HEK293 (cell line): Measurements from ENCODE around the gene PDE2A.

ENCODE experiments used
- CTCF ChIA-PET: fragments of 350-600 bp; formaldehyde crosslinking; extraction: SDS; loops from one replicate; lab custom pipeline; 2021; ENCODE audit warnings: antibody characterized with exemption; lab: Yijun Ruan, JAX
- POLR2A ChIA-PET: fragments of 300-600 bp; formaldehyde crosslinking; extraction: SDS; loops from one replicate; lab custom pipeline; 2020; ENCODE audit warnings: antibody characterized with exemption, inconsistent platforms; lab: Yijun Ruan, JAX
- H3K27ac ChIP-seq: fragments of 200-500 bp; sonication (Bioruptor generic); 2 replicates; pipeline ENCODE4 v1.5.1; 2014; ENCODE audit warnings: low read depth, low read length, control low read depth, inconsistent platforms; ENCODE audit errors: extremely low read depth
- H3K36me3 ChIP-seq, 2 experiments: fragments of 200-500 bp in 1 of 2; sonication (Bioruptor generic) in 1 of 2; 1 replicate in 1 of 2; 2 replicates in 1 of 2; pipeline ENCODE4 v1.5.1; 2014 to 2017; ENCODE audit warnings: inconsistent platforms in 2 of 2, low read length in 2 of 2; ENCODE audit not compliant: control insufficient read depth in 2 of 2, insufficient read depth in 1 of 2
- H3K4me1 ChIP-seq: fragments of 200-500 bp; sonication (Bioruptor generic); 2 replicates; pipeline ENCODE4 v1.5.1; 2014; ENCODE audit warnings: mild to moderate bottlenecking, low read length, inconsistent platforms; ENCODE audit not compliant: control insufficient read depth, insufficient read depth
- H3K4me3 ChIP-seq: 2 replicates; pipeline ENCODE4 v1.5.1; 2011; ENCODE audit warnings: low read depth, mild to moderate bottlenecking, control low read depth, low read length, moderate library complexity
- H3K9me3 ChIP-seq: fragments of 200-500 bp; sonication (Bioruptor generic); 2 replicates; pipeline ENCODE4 v1.5.1; 2014; ENCODE audit warnings: low read depth, low read length, inconsistent platforms; ENCODE audit not compliant: control insufficient read depth, insufficient read depth
- BCL6B ChIP-seq: fragments of 450-650 bp; formaldehyde crosslinking; IDR thresholded peaks from 2 replicates; pipeline ENCODE4 v1.5.1; 2017; ENCODE audit warnings: missing biosample characterization, missing genetic modification characterization
- EGR2 ChIP-seq: fragments of 450-650 bp; formaldehyde crosslinking; IDR thresholded peaks from 2 replicates; pipeline ENCODE4 v1.5.1; 2016; ENCODE audit warnings: low read depth, missing biosample characterization, missing genetic modification characterization
- HOXD13 ChIP-seq: sonication (generic); formaldehyde crosslinking; IDR thresholded peaks from 2 replicates; pipeline ENCODE4 v1.8.0; 2022; ENCODE audit warnings: missing genetic modification reagents, borderline replicate concordance
- OSR2 ChIP-seq: fragments of 450-650 bp; formaldehyde crosslinking; IDR thresholded peaks from 2 replicates; pipeline ENCODE4 v1.5.1; 2016; ENCODE audit warnings: missing biosample characterization, missing genetic modification characterization
- YY2 ChIP-seq: fragments of 450-650 bp; formaldehyde crosslinking; IDR thresholded peaks from 2 replicates; pipeline ENCODE4 v1.5.1; 2016; ENCODE audit warnings: missing biosample characterization, missing genetic modification characterization
- ZBTB17 ChIP-seq: fragments of 450-650 bp; formaldehyde crosslinking; IDR thresholded peaks from 2 replicates; pipeline ENCODE4 v1.5.1; 2016; ENCODE audit warnings: missing biosample characterization, missing genetic modification characterization
- ZBTB8A ChIP-seq: fragments of 450-650 bp; formaldehyde crosslinking; IDR thresholded peaks from 2 replicates; pipeline ENCODE4 v1.5.1; 2016; ENCODE audit warnings: missing biosample characterization, missing genetic modification characterization
- ZFHX2 ChIP-seq: fragments of 450-650 bp; formaldehyde crosslinking; conservative IDR thresholded peaks from 2 replicates; pipeline ENCODE4 v1.5.1; 2016; ENCODE audit warnings: missing biosample characterization, missing genetic modification characterization
- ZFP37 ChIP-seq: fragments of 450-650 bp; formaldehyde crosslinking; IDR thresholded peaks from 2 replicates; pipeline ENCODE4 v1.5.1; 2016; ENCODE audit warnings: missing biosample characterization, missing genetic modification characterization
- ZNF155 ChIP-seq: fragments of 450-650 bp; formaldehyde crosslinking; IDR thresholded peaks from 2 replicates; pipeline ENCODE4 v1.5.1; 2016; ENCODE audit warnings: missing biosample characterization, missing genetic modification characterization
- ZNF341 ChIP-seq: fragments of 450-650 bp; formaldehyde crosslinking; IDR thresholded peaks from 2 replicates; pipeline ENCODE4; 2016; ENCODE audit warnings: low read depth, missing biosample characterization, missing genetic modification characterization
- ZNF433 ChIP-seq: fragments of 450-650 bp; formaldehyde crosslinking; IDR thresholded peaks from 2 replicates; pipeline ENCODE4 v1.5.1; 2016; ENCODE audit warnings: missing biosample characterization, missing genetic modification characterization, low read depth
- ZNF513 ChIP-seq: fragments of 450-650 bp; IDR thresholded peaks from 2 replicates; pipeline ENCODE4 v1.5.1; 2018; ENCODE audit warnings: missing biosample characterization, missing genetic modification characterization
- ZNF514 ChIP-seq: fragments of 450-650 bp; formaldehyde crosslinking; IDR thresholded peaks from 2 replicates; pipeline ENCODE4 v1.5.1; 2016; ENCODE audit warnings: missing biosample characterization, missing genetic modification characterization
- ZNF558 ChIP-seq: fragments of 450-650 bp; formaldehyde crosslinking; IDR thresholded peaks from 2 replicates; pipeline ENCODE4 v1.5.1; 2016; ENCODE audit warnings: missing biosample characterization, missing genetic modification characterization
- ZNF600 ChIP-seq: fragments of 450-650 bp; formaldehyde crosslinking; IDR thresholded peaks from 2 replicates; pipeline ENCODE4 v1.5.1; 2016; ENCODE audit warnings: missing biosample characterization, missing genetic modification characterization
- ZNF610 ChIP-seq: fragments of 450-650 bp; formaldehyde crosslinking; IDR thresholded peaks from 2 replicates; pipeline ENCODE4 v1.5.1; 2016; ENCODE audit warnings: missing biosample characterization, missing genetic modification characterization, borderline replicate concordance
- ZNF701 ChIP-seq: fragments of 450-650 bp; formaldehyde crosslinking; IDR thresholded peaks from 2 replicates; pipeline ENCODE4 v1.5.1; 2016; ENCODE audit warnings: missing biosample characterization, missing genetic modification characterization
- ZNF791 ChIP-seq: fragments of 450-650 bp; formaldehyde crosslinking; IDR thresholded peaks from 2 replicates; pipeline ENCODE4 v1.5.1; 2016; ENCODE audit warnings: missing biosample characterization, missing genetic modification characterization
- TF ChIP-seq, protein P1 (sequence below): fragments of 450-650 bp; formaldehyde crosslinking; IDR thresholded peaks from 2 replicates; pipeline ENCODE4 v1.5.1; 2016; ENCODE audit warnings: missing biosample characterization, missing genetic modification characterization
- TF ChIP-seq, protein P2 (sequence below): fragments of 450-650 bp; formaldehyde crosslinking; IDR thresholded peaks from 2 replicates; pipeline ENCODE4 v1.5.1; 2017; ENCODE audit warnings: missing biosample characterization, missing genetic modification characterization

Gene PDE2A

GRCh38 chr11:72669527-72669926 is 4.7 kb downstream of the PDE2A start:
- no peak overlapping the region for H3K27ac ChIP-seq
- no peaks in the 10 kb centered on the region for H3K9me3 ChIP-seq
- H3K4me1 ChIP-seq = no peaks in the 10 kb centered on the region
- H3K36me3 ChIP-seq = no peaks in the 10 kb centered on the region
- ChIA-PET CTCF (interaction anchor here (0.7 to 2.8 kb wide), 4 partner anchors 14 to 198 kb away, joined by 4 to 18 read pairs (median 8); no protein-coding TSS in a partner anchor), POLR2A (no interaction called here)
- TF ChIP-seq ZBTB8A (tag by site-specific recombination) = no peak
- no peak for TF ChIP-seq BCL6B (tag by site-specific recombination)
- TF ChIP-seq ZFP37 = no peak
- TF ChIP-seq HOXD13 (CRISPR knock-in tag) = no peak
- TF ChIP-seq ZNF791 (tag by site-specific recombination) = no peak
- no peak for TF ChIP-seq ZNF514
- TF ChIP-seq ZNF610 (tag by site-specific recombination) = no peak
- TF ChIP-seq ZNF155 (tag by site-specific recombination) = no peak
- no peak for TF ChIP-seq ZBTB17 (tag by site-specific recombination)
- TF ChIP-seq ZNF558 (tag by site-specific recombination) = no peak
- TF ChIP-seq ZNF513 = no peak
- TF ChIP-seq, protein P1, sequence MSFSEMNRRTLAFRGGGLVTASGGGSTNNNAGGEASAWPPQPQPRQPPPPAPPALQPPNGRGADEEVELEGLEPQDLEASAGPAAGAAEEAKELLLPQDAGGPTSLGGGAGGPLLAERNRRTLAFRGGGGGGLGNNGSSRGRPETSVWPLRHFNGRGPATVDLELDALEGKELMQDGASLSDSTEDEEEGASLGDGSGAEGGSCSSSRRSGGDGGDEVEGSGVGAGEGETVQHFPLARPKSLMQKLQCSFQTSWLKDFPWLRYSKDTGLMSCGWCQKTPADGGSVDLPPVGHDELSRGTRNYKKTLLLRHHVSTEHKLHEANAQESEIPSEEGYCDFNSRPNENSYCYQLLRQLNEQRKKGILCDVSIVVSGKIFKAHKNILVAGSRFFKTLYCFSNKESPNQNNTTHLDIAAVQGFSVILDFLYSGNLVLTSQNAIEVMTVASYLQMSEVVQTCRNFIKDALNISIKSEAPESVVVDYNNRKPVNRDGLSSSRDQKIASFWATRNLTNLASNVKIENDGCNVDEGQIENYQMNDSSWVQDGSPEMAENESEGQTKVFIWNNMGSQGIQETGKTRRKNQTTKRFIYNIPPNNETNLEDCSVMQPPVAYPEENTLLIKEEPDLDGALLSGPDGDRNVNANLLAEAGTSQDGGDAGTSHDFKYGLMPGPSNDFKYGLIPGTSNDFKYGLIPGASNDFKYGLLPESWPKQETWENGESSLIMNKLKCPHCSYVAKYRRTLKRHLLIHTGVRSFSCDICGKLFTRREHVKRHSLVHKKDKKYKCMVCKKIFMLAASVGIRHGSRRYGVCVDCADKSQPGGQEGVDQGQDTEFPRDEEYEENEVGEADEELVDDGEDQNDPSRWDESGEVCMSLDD = no peak
- TF ChIP-seq YY2 (tag by site-specific recombination) = no peak
- no peak for TF ChIP-seq ZNF433 (tag by site-specific recombination)
- TF ChIP-seq, protein P2, sequence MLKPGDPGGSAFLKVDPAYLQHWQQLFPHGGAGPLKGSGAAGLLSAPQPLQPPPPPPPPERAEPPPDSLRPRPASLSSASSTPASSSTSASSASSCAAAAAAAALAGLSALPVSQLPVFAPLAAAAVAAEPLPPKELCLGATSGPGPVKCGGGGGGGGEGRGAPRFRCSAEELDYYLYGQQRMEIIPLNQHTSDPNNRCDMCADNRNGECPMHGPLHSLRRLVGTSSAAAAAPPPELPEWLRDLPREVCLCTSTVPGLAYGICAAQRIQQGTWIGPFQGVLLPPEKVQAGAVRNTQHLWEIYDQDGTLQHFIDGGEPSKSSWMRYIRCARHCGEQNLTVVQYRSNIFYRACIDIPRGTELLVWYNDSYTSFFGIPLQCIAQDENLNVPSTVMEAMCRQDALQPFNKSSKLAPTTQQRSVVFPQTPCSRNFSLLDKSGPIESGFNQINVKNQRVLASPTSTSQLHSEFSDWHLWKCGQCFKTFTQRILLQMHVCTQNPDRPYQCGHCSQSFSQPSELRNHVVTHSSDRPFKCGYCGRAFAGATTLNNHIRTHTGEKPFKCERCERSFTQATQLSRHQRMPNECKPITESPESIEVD = no peak
- TF ChIP-seq OSR2 (tag by site-specific recombination) = no peak
- H3K4me3 ChIP-seq = no peak overlapping the region

- ChIA-PET CTCF (interaction anchor here (0.7 to 2.8 kb wide), 8 partner anchors 12 to 197 kb away, joined by 3 to 18 read pairs (median 6); no protein-coding TSS in a partner anchor), POLR2A (no interaction called here)
- Histone ChIP-seq H3K27ac (no peak overlapping the region), H3K4me3 (no peak overlapping the region), H3K4me1 (no peaks in the 10 kb centered on the region), H3K36me3 (no peaks in the 10 kb centered on the region), H3K9me3 (no peaks in the 10 kb centered on the region)
- TF ChIP-seq ZFHX2 (peak; percentile 45; the same call in 1 of the 2 replicates), ZNF600 (tag by site-specific recombination) (no peak), ZNF701 (tag by site-specific recombination) (no peak), EGR2 (tag by site-specific recombination) (0 out of 2 replicates have a peak, but pooled peaks have one; percentile 36), ZNF341 (tag by site-specific recombination) (no peak)
Measured at GRCh38 chr11:72668629-72669347, 5.4 kb downstream of the PDE2A start.
